Urinary bladder (tissue), 4 donors: ENCODE results near the gene EID2. TPM values are rescaled to one million over a fixed set of nuclear protein-coding genes. Genes with fewer than 3 reads are reported as not detected.

ENCODE experiments used
- DNase-seq: peaks from one replicate; pipeline ENCODE4 v3.0.0-alpha.2; 2015; ENCODE audit errors: extremely low spot score
- H3K27ac ChIP-seq: one replicate; pipeline ENCODE4 v1.5.1; 2013; ENCODE audit warnings: low read depth, mild to moderate bottlenecking, moderate library complexity
- H3K36me3 ChIP-seq: one replicate; pipeline ENCODE4 v1.6.1; 2013; ENCODE audit warnings: mild to moderate bottlenecking, moderate library complexity; ENCODE audit not compliant: insufficient read depth
- H3K4me1 ChIP-seq: one replicate; pipeline ENCODE4 v1.6.1; 2013; ENCODE audit warnings: mild to moderate bottlenecking, moderate library complexity; ENCODE audit not compliant: insufficient read depth
- H3K4me3 ChIP-seq: one replicate; pipeline ENCODE4 v1.5.1; 2013; ENCODE audit warnings: low read depth, low read length
- WGBS: extraction: QIAGEN DNeasy Blood & Tissue Kit; methylation state at CpG from one replicate; pipeline ENCODE4 v1.1.7; 2013; 5-methylcytosine and 5-hydroxymethylcytosine counted together
- polyA plus RNA-seq: library from polyadenylated mRNA; stranded (reverse); fragments of 200-250 nt; gene quantifications from one replicate; pipeline ENCODE4 v1.2.3, GENCODE V29; 2013
- total RNA-seq: library from RNA; depleted of rRNA; stranded (reverse); fragments of >200 nt; gene quantifications from one replicate; pipeline ENCODE4 v1.2.3, GENCODE V29; 2014
- donor health status: healthy with polysubstance abuse.
- donor health status: healthy.

Gene EID2
- total and polyA plus RNA-seq, 2 donors = 10.9 to 13.8 TPM

DNA sequence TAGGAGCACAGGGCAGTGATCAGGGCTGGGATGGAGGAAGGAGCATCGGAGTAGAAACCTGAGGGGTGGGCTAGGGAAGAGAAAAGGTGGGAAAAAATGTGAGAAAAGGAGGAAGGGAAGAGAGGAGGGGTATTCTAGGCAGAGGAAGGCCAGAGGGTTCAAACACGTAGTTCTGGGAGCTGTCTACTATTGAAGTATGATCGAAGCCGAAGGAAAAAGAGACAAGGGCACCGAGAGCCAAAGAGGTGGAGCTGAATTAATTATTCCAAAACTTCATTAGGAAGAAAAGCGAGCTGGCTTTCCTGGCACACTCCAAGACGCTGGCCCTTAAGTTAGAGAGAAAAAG, 33.4 kb downstream of the EID2 start:
- no peak for DNase-seq
- H3K27ac ChIP-seq = no peak overlapping the region
- WGBS = 55% methylated on average over 7 of the region's 7 CpGs
- H3K36me3 ChIP-seq = no peaks in the 10 kb centered on the region
- H3K4me3 ChIP-seq = no peak overlapping the region
- no peaks in the 10 kb centered on the region for H3K4me1 ChIP-seq

GRCh38 chr19:39502640-39503417, 37.1 kb downstream of the EID2 start:
- no peak overlapping the region for H3K4me3 ChIP-seq
- H3K27ac ChIP-seq = no peak overlapping the region
- H3K36me3 ChIP-seq = no peaks in the 10 kb centered on the region
- no peak for DNase-seq
- H3K4me1 ChIP-seq = no peaks in the 10 kb centered on the region
- 12% methylated on average over 69 of the region's 69 CpGs for WGBS

DNA sequence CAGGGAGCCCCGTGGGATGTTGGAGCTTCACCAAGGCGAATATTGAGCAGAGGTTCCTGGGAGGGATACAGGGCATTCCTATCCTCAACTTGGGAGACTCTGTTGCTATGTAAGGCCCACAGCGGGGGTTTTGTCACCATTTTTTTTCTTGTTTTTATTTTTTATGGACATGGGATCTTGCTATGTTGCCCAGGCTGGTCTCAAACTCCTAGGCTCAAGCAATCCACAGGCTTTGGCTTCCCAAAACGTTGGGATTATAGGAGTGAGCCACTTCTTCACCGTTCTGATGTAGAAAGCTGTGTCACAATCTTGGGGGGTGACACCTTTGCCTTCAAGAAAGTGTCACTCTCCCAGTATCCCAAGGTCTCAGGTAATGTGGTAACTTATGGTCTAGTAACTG, 38.6 kb downstream of the EID2 start:
- DNase-seq = no peak
- Histone ChIP-seq H3K4me1 (no peaks in the 10 kb centered on the region), H3K36me3 (no peaks in the 10 kb centered on the region), H3K27ac (no peak overlapping the region), H3K4me3 (no peak overlapping the region)
- WGBS = 76% methylated on average over 5 of the region's 5 CpGs

- DNase-seq = no peak
- WGBS = 42% methylated on average over 4 of the region's 4 CpGs
- no peak overlapping the region for H3K4me3 ChIP-seq
These were observed 39.4 kb downstream of the EID2 start for GRCh38 chr19:39500543-39500942.

DNA sequence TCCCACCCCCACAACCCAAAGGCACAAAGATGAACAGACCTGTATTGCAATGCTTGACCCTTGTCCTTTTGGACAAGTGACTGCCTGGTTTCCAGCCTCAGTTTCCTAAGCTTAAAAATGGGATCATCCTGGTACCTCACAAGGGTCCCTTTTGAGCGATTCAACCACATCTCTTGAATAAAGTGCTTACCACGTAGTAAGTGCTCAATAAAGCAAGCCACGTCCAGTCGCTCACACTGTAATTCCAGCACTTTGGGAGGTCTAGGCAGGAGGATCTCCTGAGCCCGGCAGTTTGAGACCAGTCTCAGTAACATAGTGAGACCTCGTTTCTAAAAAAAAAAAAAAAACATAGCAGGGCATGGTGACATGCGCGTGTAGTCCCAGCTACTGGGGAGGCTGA, 40.0 kb downstream of the EID2 start:
- WGBS = 83% methylated on average over 8 of the region's 8 CpGs
- no peak overlapping the region for H3K27ac ChIP-seq
- H3K36me3 ChIP-seq = no peaks in the 10 kb centered on the region
- no peak overlapping the region for H3K4me3 ChIP-seq
- H3K4me1 ChIP-seq = no peaks in the 10 kb centered on the region
- DNase-seq = no peak

More at GRCh38 chr19:39500543-39500942, 39.4 kb downstream of the EID2 start:
- no peaks in the 10 kb centered on the region for H3K4me1 ChIP-seq
- no peak overlapping the region for H3K27ac ChIP-seq
- no peaks in the 10 kb centered on the region for H3K36me3 ChIP-seq

DNA sequence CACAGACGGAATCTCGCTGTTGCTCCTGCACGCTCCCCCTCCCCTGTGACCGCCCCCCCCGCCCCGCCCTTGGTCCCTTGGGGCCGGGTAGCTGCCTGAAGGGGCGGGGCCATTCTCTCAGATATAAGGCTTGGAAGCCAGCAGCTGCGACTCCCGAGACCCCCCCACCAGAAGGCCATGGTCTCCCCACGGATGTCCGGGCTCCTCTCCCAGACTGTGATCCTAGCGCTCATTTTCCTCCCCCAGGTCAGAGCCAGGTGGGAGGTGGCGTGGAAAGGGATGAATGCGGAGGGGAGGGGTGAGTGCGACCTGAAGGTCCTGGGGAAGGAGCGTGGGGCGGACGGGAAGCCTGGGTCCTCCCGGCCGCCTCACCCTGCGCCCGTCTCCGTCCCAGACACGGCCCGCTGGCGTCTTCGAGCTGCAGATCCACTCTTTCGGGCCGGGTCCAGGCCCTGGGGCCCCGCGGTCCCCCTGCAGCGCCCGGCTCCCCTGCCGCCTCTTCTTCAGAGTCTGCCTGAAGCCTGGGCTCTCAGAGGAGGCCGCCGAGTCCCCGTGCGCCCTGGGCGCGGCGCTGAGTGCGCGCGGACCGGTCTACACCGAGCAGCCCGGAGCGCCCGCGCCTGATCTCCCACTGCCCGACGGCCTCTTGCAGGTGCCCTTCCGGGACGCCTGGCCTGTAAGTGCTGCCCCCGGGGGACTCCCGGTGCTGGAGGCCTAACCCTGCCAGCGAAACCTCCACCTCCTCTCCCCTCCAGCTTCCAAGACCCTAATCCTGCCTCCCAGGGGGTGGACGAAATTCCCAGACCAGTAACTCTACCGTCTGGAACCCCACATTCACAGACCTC, 40.9 kb downstream of the EID2 start, which contains the start of gene DLL3:
TSS of gene DLL3 (plus strand) at position 150 of the 845 bp plus-strand sequence. CDS start at position 178, 28 bp downstream.
- Histone ChIP-seq H3K36me3 (no peaks in the 10 kb centered on the region), H3K4me1 (no peaks in the 10 kb centered on the region), H3K27ac (no peak within 1 kb of the TSS), H3K4me3 (no peak within 1 kb of the TSS)
- DNase-seq = no peak
- WGBS = 2% methylated on average over 60 of the region's 60 CpGs

DNA sequence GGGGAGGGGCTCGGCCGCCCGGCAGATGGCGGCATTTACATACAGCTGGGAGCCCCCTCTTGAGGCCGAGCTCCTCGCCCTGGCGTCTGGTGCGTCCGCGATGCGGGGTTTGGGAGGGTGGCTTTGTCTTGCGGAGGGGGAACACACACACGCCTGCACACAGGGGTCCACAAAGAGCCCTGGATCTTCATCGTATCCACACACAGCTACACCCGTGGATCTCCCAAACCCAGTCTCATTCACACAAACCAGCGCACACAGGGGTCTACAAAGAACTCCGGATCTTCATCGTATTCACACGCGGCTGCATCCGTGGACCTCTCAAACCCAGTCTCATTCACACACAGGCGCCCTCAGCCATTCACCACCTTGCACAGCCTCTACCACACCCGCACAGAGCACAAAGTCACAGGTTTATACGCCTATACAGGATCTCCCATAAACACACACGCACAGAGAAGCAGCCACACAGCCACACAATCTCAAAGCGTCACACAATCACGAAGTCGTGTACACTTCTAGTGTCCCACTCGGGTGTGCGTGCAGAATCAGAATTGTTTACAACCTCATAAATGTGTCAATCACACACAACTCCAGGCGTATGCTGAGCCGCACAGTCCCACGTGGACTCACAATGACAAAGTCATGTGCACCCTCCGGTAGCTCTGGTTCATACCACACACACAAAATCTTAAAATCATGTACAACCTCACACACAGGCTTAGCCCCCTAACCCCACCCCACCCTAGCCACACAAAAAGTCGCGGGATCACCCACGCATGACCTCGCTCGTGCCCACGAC, 41.8 kb downstream of the EID2 start:
- Histone ChIP-seq H3K4me3 (no peak overlapping the region), H3K4me1 (no peaks in the 10 kb centered on the region), H3K27ac (no peak overlapping the region), H3K36me3 (no peaks in the 10 kb centered on the region)
- WGBS = 1% methylated on average over 40 of the region's 40 CpGs
- DNase-seq = no peak

DNA sequence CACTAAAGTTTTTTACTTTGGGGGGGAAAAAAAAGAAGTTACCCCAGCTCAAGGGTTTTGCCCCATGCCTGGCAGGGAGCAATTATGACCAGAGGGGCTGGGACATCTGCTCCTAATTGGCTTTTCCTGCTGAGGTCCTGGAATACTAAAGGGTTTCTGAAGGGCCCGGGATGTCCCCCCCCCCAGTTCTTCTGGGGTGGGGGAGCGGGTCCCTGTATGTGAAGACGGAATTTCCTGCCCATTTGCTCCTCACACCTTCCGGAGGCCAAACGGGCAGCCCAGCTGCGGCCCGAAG, 42.3 kb downstream of the EID2 start:
- WGBS = 0% methylated on average over 7 of the region's 7 CpGs
- Histone ChIP-seq H3K36me3 (no peaks in the 10 kb centered on the region), H3K4me1 (no peaks in the 10 kb centered on the region), H3K4me3 (no peak overlapping the region), H3K27ac (no peak overlapping the region)
- DNase-seq = no peak

DNA sequence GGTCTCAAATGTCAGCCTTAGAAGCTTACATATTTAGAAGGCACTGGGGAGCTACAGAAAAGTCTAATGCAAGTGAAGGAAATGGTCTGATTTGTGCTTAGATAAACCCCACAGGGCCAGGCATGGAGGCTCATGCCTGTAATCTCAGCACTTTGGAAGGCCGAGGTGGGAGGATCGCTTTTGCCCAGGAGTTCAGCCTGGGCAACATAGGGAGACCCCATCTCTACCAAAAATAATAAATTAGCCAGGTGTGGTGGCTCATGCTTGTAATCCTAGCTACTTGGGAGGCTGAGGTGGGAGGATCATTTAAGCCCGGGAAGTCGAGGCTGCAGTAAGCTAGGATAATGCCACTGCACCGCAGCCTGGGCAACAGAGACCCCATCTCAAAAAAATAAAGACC, 43.9 kb downstream of the EID2 start:
- no peak for DNase-seq
- no peaks in the 10 kb centered on the region for H3K36me3 ChIP-seq
- H3K4me3 ChIP-seq = no peak overlapping the region
- no peaks in the 10 kb centered on the region for H3K4me1 ChIP-seq
- H3K27ac ChIP-seq = no peak overlapping the region
- 76% methylated on average over 5 of the region's 5 CpGs for WGBS

DNA sequence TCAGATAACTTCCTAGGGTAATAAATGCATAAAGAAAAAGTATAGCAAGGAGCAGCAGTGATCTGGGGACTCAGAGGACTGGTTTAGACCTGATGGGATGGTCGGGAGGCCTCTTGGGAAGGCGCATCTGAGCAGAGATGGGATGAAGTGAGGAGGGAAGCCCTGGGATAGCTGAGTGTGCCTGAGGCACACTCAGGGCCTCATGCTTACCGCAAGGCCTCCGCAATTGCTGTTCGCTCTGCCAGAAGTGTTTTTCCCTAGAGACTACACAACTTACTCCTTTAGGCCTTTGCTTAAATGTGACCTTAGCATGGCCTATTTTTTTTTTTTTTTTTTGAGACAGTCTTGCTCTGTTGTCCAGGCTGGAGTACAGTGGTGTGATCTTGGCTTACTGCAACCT, 45.3 kb downstream of the EID2 start:
- no peak overlapping the region for H3K4me3 ChIP-seq
- no peak overlapping the region for H3K27ac ChIP-seq
- DNase-seq = no peak
- H3K36me3 ChIP-seq = no peaks in the 10 kb centered on the region
- no peaks in the 10 kb centered on the region for H3K4me1 ChIP-seq
- WGBS = 80% methylated on average over 5 of the region's 5 CpGs

- 80% methylated on average over 3 of the region's 3 CpGs for WGBS
- Histone ChIP-seq H3K4me1 (no peaks in the 10 kb centered on the region), H3K36me3 (no peaks in the 10 kb centered on the region), H3K4me3 (no peak overlapping the region), H3K27ac (no peak overlapping the region)
- no peak for DNase-seq
These were observed 47.2 kb downstream of the EID2 start for GRCh38 chr19:39492788-39493187.

GRCh38 chr19:39492225-39492624, 47.7 kb downstream of the EID2 start:
- WGBS = 93% methylated on average over 6 of the region's 6 CpGs
- no peak overlapping the region for H3K4me3 ChIP-seq
- no peak overlapping the region for H3K27ac ChIP-seq
- no peak for DNase-seq
- H3K4me1 ChIP-seq = no peaks in the 10 kb centered on the region
- H3K36me3 ChIP-seq = no peaks in the 10 kb centered on the region

- no peak for DNase-seq
- 79% methylated on average over 10 of the region's 10 CpGs for WGBS
- H3K36me3 ChIP-seq = peaks cover 2% of the 10 kb centered on the region
- no peak overlapping the region for H3K27ac ChIP-seq
- H3K4me1 ChIP-seq = no peaks in the 10 kb centered on the region
- no peak overlapping the region for H3K4me3 ChIP-seq
These were observed 50.2 kb downstream of the EID2 start for GRCh38 chr19:39489756-39490155.
